K562 (cell line): ENCODE measurements around the gene LENEP. TPM values are rescaled to one million over a fixed set of nuclear protein-coding genes. Genes with fewer than 3 reads are reported as not detected.

Experiments used
- ARID1B ChIP-seq: fragments of 450-650 bp; IDR thresholded peaks from 2 replicates; pipeline ENCODE4 v1.6.1; 2016; ENCODE audit warnings: antibody characterized with exemption, mild to moderate bottlenecking, inconsistent platforms
- ARNT ChIP-seq, 2 experiments: fragments of 450-650 bp; IDR thresholded peaks; 2 replicates each; pipeline ENCODE4 v1.6.1; 2016; ENCODE audit warnings: mild to moderate bottlenecking in 1 of 2
- ATF2 ChIP-seq: sonication (generic); formaldehyde crosslinking; IDR thresholded peaks from 2 replicates; pipeline ENCODE4 v1.8.1; 2022; ENCODE audit warnings: missing genetic modification reagents
- E2F3 ChIP-seq: fragments of 250-450 bp; sonication (Bioruptor Pico); IDR thresholded peaks from 2 replicates; pipeline ENCODE4 v1.4.0; 2020; ENCODE audit warnings: mild to moderate bottlenecking
- HDAC6 ChIP-seq: IDR thresholded peaks from 2 replicates; pipeline ENCODE4 v1.6.1; 2012; ENCODE audit warnings: low read depth, mild to moderate bottlenecking, control low read depth, inconsistent platforms, low read length, moderate library complexity
- MEF2D ChIP-seq: conservative IDR thresholded peaks from 2 replicates; pipeline ENCODE4 v1.6.1; 2016; ENCODE audit warnings: low read depth, missing genetic modification characterization, missing compliant biosample characterization
- POLR2AphosphoS2 ChIP-seq: IDR thresholded peaks from 2 replicates; pipeline ENCODE4 v1.6.1; 2012; ENCODE audit warnings: low read length, improper control_type of control experiment
- SMAD1 ChIP-seq: fragments of 150-350 bp; IDR thresholded peaks from 2 replicates; pipeline ENCODE4 v1.6.1; 2014; ENCODE audit warnings: low read length, low read depth; ENCODE audit not compliant: partially characterized antibody
- ZBTB5 ChIP-seq: fragments of 450-650 bp; IDR thresholded peaks from 2 replicates; pipeline ENCODE4 v1.6.1; 2017; ENCODE audit warnings: antibody characterized with exemption
- ZBTB7A ChIP-seq: IDR thresholded peaks from 2 replicates; pipeline ENCODE4 v1.6.1; 2011; ENCODE audit warnings: low read depth, mild to moderate bottlenecking, low read length, moderate library complexity, borderline replicate concordance; ENCODE audit not compliant: control insufficient read depth
- ZEB2 ChIP-seq: fragments of 450-650 bp; IDR thresholded peaks from 2 replicates; pipeline ENCODE4 v1.6.1; 2016
- polyA plus RNA-seq, 8 experiments: library from polyadenylated mRNA; depleted of rRNA in 4 of 8; stranded (reverse) in 5 of 8; unstranded in 3 of 8; fragments of >200 nt; fragmentation: Nextera tagmentation in 2 of 8; fragmentation: Illumina TruSeq in 1 of 8; extraction: Ambion mirVana in 2 of 8; extraction: Trizol in 1 of 8; gene quantifications; 2 replicates each; pipeline versions ENCODE4 v1.2.1 to v1.2.3, GENCODE V29; 2011 to 2014; ENCODE audit warnings: inconsistent platforms in 1 of 8, missing spikeins in 1 of 8
- total RNA-seq, 7 experiments: library from RNA; depleted of rRNA in 6 of 7; stranded (reverse); fragments of >200 nt in 6 of 7; fragmentation: Illumina TruSeq in 2 of 7; extraction: Trizol in 2 of 7; gene quantifications; 2 replicates each; pipeline versions ENCODE4 v1.2.1 to v1.2.3, GENCODE V29; 2011 to 2021; ENCODE audit warnings: low replicate concordance in 1 of 7
- TF ChIP-seq, protein P1 (sequence below), 2 experiments: IDR thresholded peaks; 2 replicates each; pipeline ENCODE4 v1.6.1; 2012; ENCODE audit warnings: improper control_type of control experiment in 2 of 2, low read depth in 2 of 2, low read length in 2 of 2, borderline replicate concordance in 1 of 2
- TF ChIP-seq, protein P2 (sequence below): IDR thresholded peaks from 3 replicates; pipeline ENCODE4 v1.6.1; 2011; ENCODE audit warnings: borderline replicate concordance, mild to moderate bottlenecking, moderate library complexity; ENCODE audit not compliant: insufficient read length; ENCODE audit errors: extremely low read depth

LENEP gene
- total and polyA plus RNA-seq, 9 of the 15 experiments (the other 6 are each of a cell fraction or from before 2014, with no cell fraction given), result 0.23 to 0.87 (median 0.67) TPM; not detected in 5

DNA sequence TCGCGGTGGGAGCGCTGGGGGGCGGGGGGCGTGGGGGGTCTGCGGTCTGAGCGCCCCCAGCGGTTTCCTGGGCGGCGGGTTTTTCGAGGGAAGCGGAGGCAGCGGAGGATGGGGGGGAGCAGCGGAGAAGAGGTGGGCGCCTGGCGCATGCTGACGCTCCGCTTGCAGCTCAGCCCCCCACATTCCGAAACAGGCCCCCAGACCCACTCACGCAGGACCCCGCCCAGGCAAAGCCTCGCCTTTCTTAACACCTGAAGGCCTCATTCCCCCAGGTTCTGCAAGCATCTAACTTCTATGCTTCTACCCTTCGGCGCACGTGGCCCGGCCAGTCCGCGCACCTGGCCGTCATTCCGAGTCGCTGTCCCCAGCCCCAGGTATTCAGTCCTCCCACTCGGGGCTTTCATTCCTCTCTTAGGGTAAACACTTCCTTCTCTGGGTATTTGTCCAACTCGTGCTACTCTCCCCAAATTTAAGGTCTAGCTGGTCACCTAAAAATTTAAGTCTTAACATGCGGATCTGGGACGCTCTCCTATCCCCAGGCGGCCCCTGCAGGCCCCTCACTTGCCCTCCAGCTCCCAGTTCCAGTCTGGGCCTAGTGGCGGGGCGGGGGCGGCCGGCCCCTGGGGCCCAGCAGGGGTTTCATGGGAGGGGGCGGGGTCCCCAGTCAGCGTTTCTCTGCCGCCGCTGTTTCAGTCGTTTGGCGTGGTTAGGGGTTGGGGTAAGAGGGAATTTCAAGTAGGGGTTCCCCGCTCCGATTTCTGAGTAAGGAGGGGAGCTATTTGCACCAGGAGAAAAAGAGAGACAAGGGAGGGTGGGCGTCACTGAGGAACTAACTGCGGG lies 6.4 kb downstream of the LENEP start (continued):
- TF ChIP-seq ATF2 (CRISPR knock-in tag) (no peak), SMAD1 (no peak), HDAC6 (no peak), ARID1B (peak; percentile 36; the same call in 1 of the 2 replicates), POLR2AphosphoS2 (no peak), ZBTB5 (no peak), ARNT (IDR thresholded peaks at IDR 0.05) (no peak), E2F3 (CRISPR knock-in tag) (peak; percentile 15; the same call in 1 of the 2 replicates), MEF2D (tag) (no peak), ZEB2 (peak; percentile 82; the same call in 1 of the 2 replicates), ZBTB7A (peak; percentile 96)
- TF ChIP-seq, protein P1, sequence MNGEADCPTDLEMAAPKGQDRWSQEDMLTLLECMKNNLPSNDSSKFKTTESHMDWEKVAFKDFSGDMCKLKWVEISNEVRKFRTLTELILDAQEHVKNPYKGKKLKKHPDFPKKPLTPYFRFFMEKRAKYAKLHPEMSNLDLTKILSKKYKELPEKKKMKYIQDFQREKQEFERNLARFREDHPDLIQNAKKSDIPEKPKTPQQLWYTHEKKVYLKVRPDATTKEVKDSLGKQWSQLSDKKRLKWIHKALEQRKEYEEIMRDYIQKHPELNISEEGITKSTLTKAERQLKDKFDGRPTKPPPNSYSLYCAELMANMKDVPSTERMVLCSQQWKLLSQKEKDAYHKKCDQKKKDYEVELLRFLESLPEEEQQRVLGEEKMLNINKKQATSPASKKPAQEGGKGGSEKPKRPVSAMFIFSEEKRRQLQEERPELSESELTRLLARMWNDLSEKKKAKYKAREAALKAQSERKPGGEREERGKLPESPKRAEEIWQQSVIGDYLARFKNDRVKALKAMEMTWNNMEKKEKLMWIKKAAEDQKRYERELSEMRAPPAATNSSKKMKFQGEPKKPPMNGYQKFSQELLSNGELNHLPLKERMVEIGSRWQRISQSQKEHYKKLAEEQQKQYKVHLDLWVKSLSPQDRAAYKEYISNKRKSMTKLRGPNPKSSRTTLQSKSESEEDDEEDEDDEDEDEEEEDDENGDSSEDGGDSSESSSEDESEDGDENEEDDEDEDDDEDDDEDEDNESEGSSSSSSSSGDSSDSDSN (IDR thresholded peaks at IDR 0.05; ENCODE audit: borderline replicate concordance in 1 of 2, low read depth in 2 of 2, low read length in 2 of 2), result no peak; a peak in 1 of 4 replicates
- TF ChIP-seq, protein P2, sequence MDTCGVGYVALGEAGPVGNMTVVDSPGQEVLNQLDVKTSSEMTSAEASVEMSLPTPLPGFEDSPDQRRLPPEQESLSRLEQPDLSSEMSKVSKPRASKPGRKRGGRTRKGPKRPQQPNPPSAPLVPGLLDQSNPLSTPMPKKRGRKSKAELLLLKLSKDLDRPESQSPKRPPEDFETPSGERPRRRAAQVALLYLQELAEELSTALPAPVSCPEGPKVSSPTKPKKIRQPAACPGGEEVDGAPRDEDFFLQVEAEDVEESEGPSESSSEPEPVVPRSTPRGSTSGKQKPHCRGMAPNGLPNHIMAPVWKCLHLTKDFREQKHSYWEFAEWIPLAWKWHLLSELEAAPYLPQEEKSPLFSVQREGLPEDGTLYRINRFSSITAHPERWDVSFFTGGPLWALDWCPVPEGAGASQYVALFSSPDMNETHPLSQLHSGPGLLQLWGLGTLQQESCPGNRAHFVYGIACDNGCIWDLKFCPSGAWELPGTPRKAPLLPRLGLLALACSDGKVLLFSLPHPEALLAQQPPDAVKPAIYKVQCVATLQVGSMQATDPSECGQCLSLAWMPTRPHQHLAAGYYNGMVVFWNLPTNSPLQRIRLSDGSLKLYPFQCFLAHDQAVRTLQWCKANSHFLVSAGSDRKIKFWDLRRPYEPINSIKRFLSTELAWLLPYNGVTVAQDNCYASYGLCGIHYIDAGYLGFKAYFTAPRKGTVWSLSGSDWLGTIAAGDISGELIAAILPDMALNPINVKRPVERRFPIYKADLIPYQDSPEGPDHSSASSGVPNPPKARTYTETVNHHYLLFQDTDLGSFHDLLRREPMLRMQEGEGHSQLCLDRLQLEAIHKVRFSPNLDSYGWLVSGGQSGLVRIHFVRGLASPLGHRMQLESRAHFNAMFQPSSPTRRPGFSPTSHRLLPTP, result no peak
